Stimulated activated CD4-positive, alpha-beta T cell treated with anti-CD3 and anti-CD28 coated beads, Interleukin-1b, Interleukin-23, amount 100 ng/mL, for 4 hours (primary cell): ENCODE measurements around the gene PRAMEF7.
"Not testable (repeated sequence)": the region's sequence is repeated elsewhere in the genome, so short reads cannot be mapped to it uniquely, and the experiment has no call there.

ENCODE experiments used
- DNase-seq, 2 donors: peaks; one replicate each; pipeline ENCODE4 v3.0.0-alpha.2; 2020; ENCODE audit warnings: low read depth in 2 of 2

The PRAMEF7 gene

GRCh38 chr1:12916310-12916709 lies at the start of gene PRAMEF7:
TSS of gene PRAMEF7 (plus strand) at chr1:12916610. CDS start at chr1:12917693, 1,083 bp downstream.
- not testable (repeated sequence) for DNase-seq

- not testable (repeated sequence) for DNase-seq
Observed at GRCh38 chr1:12878453-12878852, 38.0 kb upstream of the PRAMEF7 start.

- not testable (repeated sequence) for DNase-seq
Observed at GRCh38 chr1:12886101-12886500, 30.3 kb upstream of the PRAMEF7 start, which contains the start of gene PRAMEF4. TSS of gene PRAMEF4 (minus strand) at chr1:12886201. CDS start at chr1:12883394, 2,807 bp downstream.

GRCh38 chr1:12898170-12898569 lies 18.2 kb upstream of the PRAMEF7 start, which contains the start of gene PRAMEF10:
TSS of gene PRAMEF10 (minus strand) at chr1:12898270. CDS start at chr1:12895847, 2,423 bp downstream.
- not testable (repeated sequence) for DNase-seq

- not testable (repeated sequence) for DNase-seq
Observed at GRCh38 chr1:12899186-12899585, 17.2 kb upstream of the PRAMEF7 start.

- not testable (repeated sequence) for DNase-seq
Observed at GRCh38 chr1:12903793-12904572, 12.4 kb upstream of the PRAMEF7 start.

GRCh38 chr1:12921749-12922148 lies 5.3 kb downstream of the PRAMEF7 start:
- not testable (repeated sequence) for DNase-seq

- not testable (repeated sequence) for DNase-seq
Observed at GRCh38 chr1:12924368-12924767, 8.0 kb downstream of the PRAMEF7 start.

- DNase-seq: not testable (repeated sequence)
Observed at GRCh38 chr1:12947480-12947879, 31.1 kb downstream of the PRAMEF7 start, which contains the start of gene PRAMEF6. TSS of gene PRAMEF6 (minus strand) at chr1:12947580. CDS start at chr1:12942518, 5,062 bp downstream.
